H1 (cell line): ENCODE measurements around the gene SASH3. TPM values are rescaled to one million over a fixed set of nuclear protein-coding genes. Genes with fewer than 3 reads are reported as not detected.

ENCODE experiments used
- CTCF ChIA-PET: fragments of 300-600 bp; sonication (Branson Sonifier 250); formaldehyde crosslinking; loops from one replicate; lab custom pipeline; 2021; ENCODE audit not compliant: partially characterized antibody; lab: Charles Lee
- POLR2A ChIA-PET: fragments of 300-600 bp; sonication (Branson Sonifier 250); formaldehyde crosslinking; loops from one replicate; lab custom pipeline; 2021; ENCODE audit warnings: inconsistent platforms; ENCODE audit not compliant: partially characterized antibody; lab: Charles Lee
- DNase-seq, 2 experiments: peaks; one replicate each; pipeline versions ENCODE4 v3.0.0 to v3.0.0-alpha.2; 2010 to 2022; ENCODE audit warnings: low spot score in 2 of 2, low read depth in 1 of 2, mixed read lengths in 1 of 2
- FAIRE-seq: peaks from 2 replicates; lab custom pipeline; 2011; peaks lifted over from hg19 to GRCh38; lab: Jason Lieb, UNC
- H2AFZ ChIP-seq: 2 replicates; pipeline ENCODE4 v1.8.1; 2012; ENCODE audit warnings: low read length, inconsistent platforms
- H2AK5ac ChIP-seq: 2 replicates; pipeline ENCODE4 v1.6.1; 2013; ENCODE audit warnings: low read depth, low read length
- H2BK120ac ChIP-seq: replicated peaks from 2 replicates; pipeline ENCODE3; 2013; ENCODE audit warnings: low read depth, low read length, inconsistent platforms
- H2BK12ac ChIP-seq: 2 replicates; pipeline ENCODE4 v1.6.1; 2013; ENCODE audit warnings: low read depth, low read length
- H2BK15ac ChIP-seq: 2 replicates; pipeline ENCODE4 v1.6.1; 2013; ENCODE audit warnings: low read length
- H2BK20ac ChIP-seq: 2 replicates; pipeline ENCODE4 v1.6.1; 2013; ENCODE audit warnings: low read length
- H2BK5ac ChIP-seq: 2 replicates; pipeline ENCODE4 v1.6.1; 2013; ENCODE audit warnings: low read depth, low read length
- H3K14ac ChIP-seq: 2 replicates; pipeline ENCODE4 v1.6.1; 2013; ENCODE audit warnings: inconsistent platforms; ENCODE audit not compliant: insufficient read length
- H3K18ac ChIP-seq: 2 replicates; pipeline ENCODE4 v1.6.1; 2013; ENCODE audit warnings: low read length; ENCODE audit errors: extremely low read depth
- H3K23ac ChIP-seq: 2 replicates; pipeline ENCODE4 v1.6.1; 2013; ENCODE audit warnings: inconsistent platforms; ENCODE audit not compliant: insufficient read length
- H3K23me2 ChIP-seq: 2 replicates; pipeline ENCODE4 v1.6.1; 2013; ENCODE audit warnings: low read depth, low read length
- H3K27ac ChIP-seq: 2 replicates; pipeline ENCODE4 v1.6.1; 2011; ENCODE audit warnings: low read depth, low read length, inconsistent platforms
- H3K27me3 ChIP-seq, 4 experiments: replicated peaks in 1 of 4; 1 replicate in 1 of 4; 2 replicates in 3 of 4; pipeline versions ENCODE4 v1.6.1 to v1.8.1; 2011 to 2013; ENCODE audit warnings: low read length in 3 of 4, mild to moderate bottlenecking in 3 of 4, inconsistent platforms in 2 of 4, mixed read lengths in 2 of 4, moderate library complexity in 1 of 4; ENCODE audit not compliant: control insufficient read depth in 3 of 4, insufficient read depth in 3 of 4; ENCODE audit errors: extremely low read depth in 1 of 4
- H3K36me3 ChIP-seq, 4 experiments: 2 replicates each; pipeline versions ENCODE4 v1.6.1 to v1.8.1; 2011 to 2013; ENCODE audit warnings: mild to moderate bottlenecking in 4 of 4, low read length in 3 of 4, moderate library complexity in 2 of 4, control low read depth in 1 of 4, inconsistent platforms in 1 of 4; ENCODE audit not compliant: insufficient read depth in 4 of 4, control insufficient read depth in 2 of 4
- H3K4ac ChIP-seq: replicated peaks from 2 replicates; pipeline ENCODE3; 2013; ENCODE audit warnings: low read length, low read depth, mixed read lengths, inconsistent platforms; ENCODE audit not compliant: insufficient read length
- H3K4me1 ChIP-seq, 4 experiments: replicated peaks in 1 of 4; 1 replicate in 1 of 4; 2 replicates in 3 of 4; pipeline versions ENCODE4 v1.6.1 to v1.8.1; 2011 to 2013; ENCODE audit warnings: low read length in 3 of 4, inconsistent platforms in 2 of 4, mixed read lengths in 1 of 4; ENCODE audit not compliant: insufficient read depth in 4 of 4, control insufficient read depth in 3 of 4
- H3K4me2 ChIP-seq, 2 experiments: 2 replicates each; pipeline versions ENCODE4 v1.6.1 to v1.8.1; 2011 to 2013; ENCODE audit warnings: low read depth in 2 of 2, low read length in 2 of 2, control low read depth in 1 of 2, inconsistent platforms in 1 of 2, mild to moderate bottlenecking in 1 of 2; ENCODE audit not compliant: insufficient read depth in 1 of 2
- H3K4me3 ChIP-seq, 4 experiments: fragments of 200-600, 300-600 bp in 1 of 4; sonication (generic), shearing (Covaris generic), sonication (Bioruptor Twin) in 1 of 4; 2 replicates each; pipeline versions ENCODE4 v1.5.1 to v1.8.1; 2011 to 2016; ENCODE audit warnings: low read length in 4 of 4, low read depth in 3 of 4, control low read depth in 2 of 4, inconsistent platforms in 2 of 4, mild to moderate bottlenecking in 2 of 4, mixed read lengths in 1 of 4, moderate library complexity in 1 of 4; ENCODE audit not compliant: insufficient read depth in 2 of 4; ENCODE audit errors: extremely low read depth in 1 of 4
- H3K56ac ChIP-seq: replicated peaks from 2 replicates; pipeline ENCODE3; 2013; ENCODE audit warnings: low read depth, mild to moderate bottlenecking, mixed read lengths, low read length, inconsistent platforms; ENCODE audit not compliant: insufficient read length
- H3K79me1 ChIP-seq: 2 replicates; pipeline ENCODE4 v1.6.1; 2013; ENCODE audit warnings: low read depth, low read length, control low read depth
- H3K79me2 ChIP-seq, 2 experiments: 2 replicates each; pipeline versions ENCODE4 v1.6.1 to v1.8.1; 2012 to 2013; ENCODE audit warnings: low read length in 2 of 2, mild to moderate bottlenecking in 2 of 2, inconsistent platforms in 1 of 2; ENCODE audit not compliant: insufficient read depth in 2 of 2, control insufficient read depth in 1 of 2
- H3K9ac ChIP-seq, 4 experiments: replicated peaks in 1 of 4; 1 replicate in 1 of 4; 2 replicates in 3 of 4; pipeline versions ENCODE4 v1.6.1 to v1.8.1; 2011 to 2013; ENCODE audit warnings: low read depth in 3 of 4, low read length in 3 of 4, control low read depth in 2 of 4, mild to moderate bottlenecking in 2 of 4, moderate library complexity in 2 of 4, inconsistent platforms in 1 of 4; ENCODE audit errors: extremely low read depth in 1 of 4
- H3K9me3 ChIP-seq, 2 experiments: 2 replicates each; pipeline versions ENCODE4 v1.6.1 to v1.8.1; 2012 to 2013; ENCODE audit warnings: mild to moderate bottlenecking in 2 of 2, moderate library complexity in 2 of 2, control low read depth in 1 of 2, inconsistent platforms in 1 of 2, low read depth in 1 of 2, low read length in 1 of 2, mixed read lengths in 1 of 2; ENCODE audit not compliant: insufficient read depth in 2 of 2
- H4K20me1 ChIP-seq, 2 experiments: replicated peaks in 1 of 2; 2 replicates each; pipeline versions ENCODE3 to v1.8.1; 2011 to 2013; ENCODE audit warnings: inconsistent platforms in 2 of 2, low read length in 2 of 2, mild to moderate bottlenecking in 1 of 2; ENCODE audit not compliant: insufficient read depth in 2 of 2, control insufficient read depth in 1 of 2
- H4K5ac ChIP-seq: 2 replicates; pipeline ENCODE4 v1.6.1; 2013; ENCODE audit warnings: low read length, low read depth, mixed read lengths, inconsistent platforms; ENCODE audit not compliant: insufficient read length
- H4K8ac ChIP-seq: 2 replicates; pipeline ENCODE4 v1.8.0; 2013; ENCODE audit warnings: mild to moderate bottlenecking, moderate library complexity, low read length, inconsistent platforms; ENCODE audit not compliant: insufficient read depth; ENCODE audit errors: extremely low read depth
- H4K91ac ChIP-seq: replicated peaks from 2 replicates; pipeline ENCODE3; 2013; ENCODE audit warnings: low read length, mixed read lengths, inconsistent platforms; ENCODE audit not compliant: insufficient read length
- CTBP2 ChIP-seq: IDR thresholded peaks from 2 replicates; pipeline ENCODE4 v1.7.0; 2011; ENCODE audit warnings: borderline replicate concordance, mild to moderate bottlenecking, moderate library complexity, mixed read lengths, low read length; ENCODE audit not compliant: insufficient read depth, insufficient read length
- GABPA ChIP-seq: IDR thresholded peaks from 2 replicates; pipeline ENCODE4 v1.6.1; 2011; ENCODE audit warnings: mild to moderate bottlenecking, low read length, moderate library complexity, borderline replicate concordance; ENCODE audit not compliant: insufficient read depth
- POU5F1 ChIP-seq: IDR thresholded peaks from 2 replicates; pipeline ENCODE4 v1.6.1; 2011; ENCODE audit warnings: low read depth, mild to moderate bottlenecking, low read length, moderate library complexity
- RXRA ChIP-seq: IDR thresholded peaks from 2 replicates; pipeline ENCODE4 v1.6.1; 2011; ENCODE audit warnings: low read depth, mild to moderate bottlenecking, low read length, moderate library complexity; ENCODE audit not compliant: insufficient read depth
- YY1 ChIP-seq: IDR thresholded peaks from 2 replicates; pipeline ENCODE4 v1.6.1; 2011; ENCODE audit warnings: low read depth, mild to moderate bottlenecking, low read length
- whole genome bisulfite sequencing, 2 experiments: shearing (Covaris generic) in 1 of 2; methylation state at CpG; one replicate each; pipeline versions ENCODE4 v1.1.6 to v1.1.7; 2013 to 2015; ENCODE audit warnings: low lambda C conversion rate in 2 of 2, mixed read lengths in 2 of 2, inconsistent platforms in 1 of 2, low coverage in 1 of 2, missing lambda C conversion rate in 1 of 2; ENCODE audit not compliant: insufficient replicate concordance in 2 of 2, insufficient coverage in 1 of 2, insufficient read length in 1 of 2; ENCODE audit errors: extremely low coverage in 1 of 2, missing lambda C conversion rate in 1 of 2; 5-methylcytosine and 5-hydroxymethylcytosine counted together
- polyA plus RNA-seq, 7 experiments: library from polyadenylated mRNA; depleted of rRNA in 3 of 7; stranded (reverse) in 5 of 7; unstranded in 2 of 7; fragments of >200 nt in 5 of 7; fragments of 200-250 nt in 2 of 7; gene quantifications; 1 replicate in 5 of 7; 2 replicates in 1 of 7; 4 replicates in 1 of 7; pipeline versions ENCODE4 v1.2.1 to v1.2.3, GENCODE V29; 2011 to 2013; ENCODE audit warnings: missing spikeins in 2 of 7, mixed read lengths in 2 of 7
- total RNA-seq: library from RNA; stranded (reverse); fragmentation: NEBNext Ultra II Directional; extraction: Animal tissue kit (Norgen Biotek cat#: 25700); gene quantifications from 2 replicates; pipeline ENCODE4 v1.2.1, GENCODE V29; 2021

SASH3 gene
- total and polyA plus RNA-seq, 2 of the 8 experiments (the other 6 are each of a cell fraction or from before 2014, with no cell fraction given), result not detected

GRCh38 chrX:129748305-129748704 lies 31.4 kb upstream of the SASH3 start:
- Histone ChIP-seq H3K14ac (no peak overlapping the region), H3K79me2 (no peaks in the 10 kb centered on the region), H4K5ac (no peak overlapping the region), H3K23me2 (no peaks in the 10 kb centered on the region), H3K9ac (no peak overlapping the region), H2AFZ (no peak overlapping the region), H2BK120ac (no peak overlapping the region), H3K27ac (no peak overlapping the region), H3K23ac (no peak overlapping the region), H3K36me3 (no peaks in the 10 kb centered on the region), H3K4me3 (no peak overlapping the region), H4K20me1 (no peaks in the 10 kb centered on the region), H2BK20ac (no peak overlapping the region), H2AK5ac (no peak overlapping the region), H3K4me1 (0 out of 7 replicates have a peak, but pooled peaks cover 0 to 2% (median 0%) of the 10 kb centered on the region in 4 experiments), H2BK15ac (no peak overlapping the region), H3K4ac (no peak overlapping the region), H3K27me3 (no peaks in the 10 kb centered on the region), H2BK5ac (no peak overlapping the region), H4K91ac (no peak overlapping the region), H3K9me3 (no peaks in the 10 kb centered on the region), H3K56ac (no peak overlapping the region), H4K8ac (no peak overlapping the region), H3K18ac (no peak overlapping the region), H2BK12ac (no peak overlapping the region), H3K79me1 (no peaks in the 10 kb centered on the region), H3K4me2 (no peak overlapping the region)
- WGBS, 2 experiments, result 79% methylated on average over 4 of the region's 4 CpGs; no CpG with 5 or more reads in 1 of the 2 experiments
- ChIA-PET CTCF (no interaction called here), POLR2A (no interaction called here)
- TF ChIP-seq RXRA (no peak), CTBP2 (no peak), POU5F1 (no peak), YY1 (no peak), GABPA (no peak)
- DNase-seq, result no peak
- FAIRE-seq, result no peak
